ENCODE results near the gene KRTAP2-4. TPM values are rescaled to one million over a fixed set of nuclear protein-coding genes. Genes with fewer than 3 reads are reported as not detected.
A peak's percentile ranks its signal among the peaks of the same experiment; 100 is the strongest.
"Not testable (repeated sequence)": the region's sequence is repeated elsewhere in the genome, so short reads cannot be mapped to it uniquely, and the experiment has no call there.

Gene KRTAP2-4
- total and polyA plus RNA-seq, 2 of the 4 experiments (the other 2 are of a cell fraction): not detected

DNA sequence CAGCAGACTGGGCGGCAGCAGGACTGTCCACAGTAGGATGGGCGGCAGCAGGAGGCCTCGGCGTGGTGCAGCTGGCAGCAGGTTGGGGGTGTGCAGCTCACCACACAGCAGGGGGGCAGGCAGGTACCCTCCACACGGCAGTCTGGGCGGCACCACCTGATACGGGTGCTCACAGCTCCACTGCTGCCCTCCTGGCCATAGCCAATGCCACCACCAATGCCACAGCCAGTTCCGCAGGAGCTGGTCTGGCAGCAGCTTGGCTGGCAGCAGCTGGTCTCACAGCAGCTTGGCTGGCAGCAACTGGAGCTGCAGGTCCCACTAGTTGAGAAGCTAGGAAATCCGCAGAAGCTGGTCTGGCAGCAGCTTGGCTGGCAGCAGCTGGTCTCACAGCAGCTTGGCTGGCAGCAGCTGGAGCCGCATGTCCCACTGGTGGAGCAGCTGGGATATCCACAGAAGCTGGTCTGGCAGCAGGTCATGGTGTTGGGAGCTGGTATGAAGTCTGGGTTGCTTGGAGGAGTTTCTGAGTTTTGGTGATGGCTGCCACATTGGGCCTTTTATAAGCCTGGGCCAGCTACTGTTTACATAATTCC is 31.2 kb downstream of the KRTAP2-4 start, which contains the start of gene KRTAP1-3:
Gene KRTAP1-3, minus strand, starts transcription at position 529 of the 590 bp plus-strand sequence. Its CDS starts 53 bp downstream, at position 476.
- H3K9me3 ChIP-seq (ENCODE audit: control insufficient read depth, insufficient read depth, low read length); POLR2A ChIA-PET (ENCODE audit: unreplicated experiment); H2AFZ ChIP-seq (replicated peaks; ENCODE audit: low read length, poor library complexity); H3K14ac ChIP-seq (replicated peaks; ENCODE audit: low read depth, low read length); H3K4me1 ChIP-seq (ENCODE audit: control insufficient read depth, insufficient read depth, low read length); H3K27ac ChIP-seq (ENCODE audit: insufficient read depth, low read length); DNase-seq; ATAC-seq (ENCODE audit: low read depth); intact Hi-C loops (cut with micrococcal nuclease); H3K27me3 ChIP-seq (ENCODE audit: control insufficient read depth, insufficient read depth, low read length); H3K79me1 ChIP-seq (ENCODE audit: low read depth in 1 of 2, low read length in 2 of 2); H3K36me3 ChIP-seq (ENCODE audit: control insufficient read depth, insufficient read depth, low read length); H3K4me2 ChIP-seq (ENCODE audit: low read depth, low read length); H4K8ac ChIP-seq (ENCODE audit: low read depth in 2 of 2, low read length in 2 of 2); H3K4me3 ChIP-seq (ENCODE audit: insufficient read depth, low read depth, low read length); H2BK5ac ChIP-seq (ENCODE audit: low read depth, low read length, poor library complexity, severe bottlenecking); H2AK5ac ChIP-seq (ENCODE audit: low read depth, low read length); H2BK120ac ChIP-seq (ENCODE audit: low read depth, low read length); BruUV-seq (replicated peaks); CTCF ChIA-PET; H3K9me1 ChIP-seq (ENCODE audit: insufficient read depth, low read length); H3K9ac ChIP-seq (ENCODE audit: low read depth, low read length); dilution Hi-C loops (cut with HindIII; ENCODE audit: low sequenced_read_pairs, unreplicated experiment); H4K91ac ChIP-seq (ENCODE audit: insufficient read depth, low read depth, low read length); H2AK9ac ChIP-seq (replicated peaks; ENCODE audit: low read depth, low read length, poor library complexity); H3K23ac ChIP-seq (ENCODE audit: low read depth, low read length); H3K4ac ChIP-seq (ENCODE audit: low read depth, low read length); in situ Hi-C loops (cut with MboI; ENCODE audit: low sequenced_read_pairs); H3K18ac ChIP-seq (ENCODE audit: low read depth, low read length); H2BK20ac ChIP-seq (ENCODE audit: low read depth, low read length); H4K5ac ChIP-seq (ENCODE audit: low read depth, low read length); H3K56ac ChIP-seq (ENCODE audit: extremely low read depth, insufficient read depth, low read length); H4K20me1 ChIP-seq (ENCODE audit: insufficient read depth, low read length): not testable (repeated sequence)
- 0 out of 3 replicates have a peak within 1 kb of the TSS, but pooled peaks have one; percentile 20 for H2BK15ac ChIP-seq (ENCODE audit: low read depth, low read length)
- WGBS, 2 experiments (ENCODE audit: extremely low coverage in 2 of 2, insufficient read length in 1 of 2): 71% methylated on average over 1 of the region's 10 CpGs; no CpG with 5 or more reads in 1 of the 2 experiments

All from IMR-90 (cell line).